Endodermal cell (in vitro differentiated cells): ENCODE data around the gene CAMK2B. TPM values are rescaled to one million over a fixed set of nuclear protein-coding genes. Genes with fewer than 3 reads are reported as not detected.

Source experiments
- DNase-seq: peaks from one replicate; pipeline ENCODE4 v3.0.0-alpha.2; 2017
- H3K27ac ChIP-seq: 2 replicates; pipeline ENCODE4 v1.5.1; 2013; ENCODE audit warnings: mild to moderate bottlenecking, low read depth, low read length, moderate library complexity
- H3K27me3 ChIP-seq: 2 replicates; pipeline ENCODE4 v1.6.1; 2013; ENCODE audit warnings: mild to moderate bottlenecking, low read length, moderate library complexity; ENCODE audit not compliant: insufficient read depth, control insufficient read depth, poor library complexity, severe bottlenecking
- H3K36me3 ChIP-seq: 2 replicates; pipeline ENCODE4 v1.7.0; 2013; ENCODE audit warnings: mild to moderate bottlenecking, low read length, moderate library complexity; ENCODE audit not compliant: control insufficient read depth, insufficient read depth
- H3K4me1 ChIP-seq: one replicate; pipeline ENCODE4 v1.7.0; 2013; ENCODE audit warnings: low read length; ENCODE audit not compliant: control insufficient read depth, insufficient read depth
- H3K4me3 ChIP-seq: 2 replicates; pipeline ENCODE4 v1.5.1; 2013; ENCODE audit warnings: mild to moderate bottlenecking, low read length, moderate library complexity
- H3K9ac ChIP-seq: 2 replicates; pipeline ENCODE4 v1.6.1; 2013; ENCODE audit warnings: mild to moderate bottlenecking, low read length, moderate library complexity; ENCODE audit not compliant: poor library complexity, severe bottlenecking; ENCODE audit errors: extremely low read depth
- H3K9me3 ChIP-seq: 2 replicates; pipeline ENCODE4 v1.6.1; 2013; ENCODE audit warnings: mild to moderate bottlenecking, low read length, moderate library complexity; ENCODE audit not compliant: control insufficient read depth
- H3K27ac Mint-ChIP-seq: 2 replicates; pipeline ENCODE4 v1.8.0; 2020; ENCODE audit warnings: mixed read lengths
- H3K27me3 Mint-ChIP-seq: 2 replicates; pipeline ENCODE4 v1.8.0; 2021; ENCODE audit warnings: mild to moderate bottlenecking, mixed read lengths; ENCODE audit not compliant: insufficient read depth
- H3K36me3 Mint-ChIP-seq: 2 replicates; pipeline ENCODE4 v1.8.0; 2020; ENCODE audit warnings: low read depth, mixed read lengths
- H3K4me1 Mint-ChIP-seq: 2 replicates; pipeline ENCODE4 v1.8.0; 2020; ENCODE audit warnings: mixed read lengths
- H3K4me3 Mint-ChIP-seq: 2 replicates; pipeline ENCODE4 v1.8.0; 2020; ENCODE audit warnings: mild to moderate bottlenecking, moderate library complexity, mixed read lengths
- H3K9me3 Mint-ChIP-seq: 2 replicates; pipeline ENCODE4 v1.8.0; 2020; ENCODE audit warnings: mild to moderate bottlenecking, mixed read lengths
- CTCF ChIP-seq: fragments of 200-600 bp; sonication (generic); conservative IDR thresholded peaks from 2 replicates; pipeline ENCODE4 v1.5.0; 2021; ENCODE audit warnings: antibody characterized with exemption, mild to moderate bottlenecking
- WGBS, 2 experiments: methylation state at CpG; one replicate each; pipeline versions ENCODE4 v1.1.5 to v1.1.7; 2013; ENCODE audit warnings: missing lambda C conversion rate in 2 of 2, mixed read lengths in 1 of 2; ENCODE audit not compliant: insufficient coverage in 1 of 2, insufficient read length in 1 of 2; 5-methylcytosine and 5-hydroxymethylcytosine counted together
- total RNA-seq, 2 donors: library from RNA; stranded (reverse); fragmentation: NEBNext Ultra II Directional in 1 of 2; extraction: Animal tissue kit (Norgen Biotek cat#: 25700) in 1 of 2; gene quantifications; 2 replicates in 1 of 2; 3 replicates in 1 of 2; pipeline ENCODE4 v1.2.1, GENCODE V29; 2021

The CAMK2B gene
- total RNA-seq, 2 donors from 2014 or later, result 0.26 TPM; not detected in 1

DNA sequence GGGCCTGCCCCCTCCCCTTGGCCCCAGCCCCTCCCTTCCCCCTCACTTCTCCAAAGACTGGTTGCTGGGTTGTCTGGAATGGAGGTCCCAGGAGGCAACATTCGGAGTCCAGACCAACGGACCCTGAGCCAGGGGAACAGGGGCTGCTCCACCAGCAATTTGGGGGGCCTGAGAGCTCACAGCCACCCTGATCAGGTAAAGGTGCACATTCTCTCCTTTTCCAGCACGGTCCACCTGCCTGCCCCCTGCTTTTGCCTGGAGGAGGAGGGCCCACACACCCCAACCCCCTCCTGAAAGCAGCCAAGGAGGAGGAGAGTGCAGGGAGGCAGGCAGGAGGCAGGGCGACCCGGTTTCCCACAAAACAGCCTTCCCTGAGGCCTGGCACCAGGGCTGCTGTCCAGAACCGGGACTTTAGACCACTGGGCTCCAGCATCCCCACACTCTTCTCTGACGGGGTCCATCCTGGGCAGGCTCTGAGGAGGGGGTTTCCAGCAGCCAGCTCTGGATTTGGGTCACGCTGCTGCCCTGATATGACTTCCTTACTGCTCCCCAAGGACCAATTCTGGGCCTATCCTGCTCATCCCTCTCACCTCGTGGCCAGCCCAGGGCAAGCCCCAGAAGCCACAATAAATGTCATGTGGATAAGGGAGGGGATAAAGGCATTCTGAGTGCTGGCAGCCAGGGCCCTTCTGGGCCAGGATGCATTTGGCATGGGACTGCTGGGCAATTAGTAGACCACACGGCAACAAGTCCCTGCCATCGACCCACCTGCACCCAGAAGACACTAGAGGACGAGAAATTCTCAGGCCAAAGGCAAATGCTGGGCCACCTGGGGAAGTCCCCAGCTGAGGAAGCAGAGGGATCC lies 1.1 kb upstream of the CAMK2B start:
- H3K9me3 Mint-ChIP-seq, result no peaks in the 10 kb centered on the region
- H3K4me1 Mint-ChIP-seq, result peaks cover 7% of the 10 kb centered on the region
- H3K27me3 Mint-ChIP-seq, result peaks cover 70% of the 10 kb centered on the region
- no peak overlapping the region for H3K27ac Mint-ChIP-seq
- no peaks in the 10 kb centered on the region for H3K9me3 ChIP-seq
- TF ChIP-seq CTCF, result no peak
- no peaks in the 10 kb centered on the region for H3K36me3 ChIP-seq
- H3K4me3 Mint-ChIP-seq, result peak overlapping the region; percentile 74
- H3K4me3 ChIP-seq, result no peak overlapping the region
- H3K9ac ChIP-seq, result no peak overlapping the region
- no peaks in the 10 kb centered on the region for H3K4me1 ChIP-seq
- H3K27ac ChIP-seq, result no peak overlapping the region
- H3K27me3 ChIP-seq, result peaks cover 67% of the 10 kb centered on the region
- peak; percentile 40 for DNase-seq
- H3K36me3 Mint-ChIP-seq, result no peaks in the 10 kb centered on the region
- WGBS, 2 experiments, result 76 to 92% methylated on average over 5 to 12 of the region's 12 CpGs

GRCh38 chr7:44325811-44326241 lies 432 bp upstream of the CAMK2B start:
- Histone ChIP-seq H3K9me3 (no peaks in the 10 kb centered on the region), H3K9ac (no peak overlapping the region), H3K4me1 (no peaks in the 10 kb centered on the region), H3K27ac (no peak overlapping the region), H3K36me3 (no peaks in the 10 kb centered on the region), H3K4me3 (no peak overlapping the region), H3K27me3 (peaks cover 74% of the 10 kb centered on the region)
- peak; percentile 45 for TF ChIP-seq CTCF
- peak; percentile 71 for DNase-seq
- Mint-ChIP-seq H3K4me1 (peaks cover 7% of the 10 kb centered on the region), H3K27ac (no peak overlapping the region), H3K27me3 (peaks cover 75% of the 10 kb centered on the region), H3K36me3 (no peaks in the 10 kb centered on the region), H3K4me3 (peak overlapping the region; percentile 74), H3K9me3 (no peaks in the 10 kb centered on the region)
- 8 to 20% methylated on average over 2 to 20 of the region's 23 CpGs for WGBS, 2 experiments

DNA sequence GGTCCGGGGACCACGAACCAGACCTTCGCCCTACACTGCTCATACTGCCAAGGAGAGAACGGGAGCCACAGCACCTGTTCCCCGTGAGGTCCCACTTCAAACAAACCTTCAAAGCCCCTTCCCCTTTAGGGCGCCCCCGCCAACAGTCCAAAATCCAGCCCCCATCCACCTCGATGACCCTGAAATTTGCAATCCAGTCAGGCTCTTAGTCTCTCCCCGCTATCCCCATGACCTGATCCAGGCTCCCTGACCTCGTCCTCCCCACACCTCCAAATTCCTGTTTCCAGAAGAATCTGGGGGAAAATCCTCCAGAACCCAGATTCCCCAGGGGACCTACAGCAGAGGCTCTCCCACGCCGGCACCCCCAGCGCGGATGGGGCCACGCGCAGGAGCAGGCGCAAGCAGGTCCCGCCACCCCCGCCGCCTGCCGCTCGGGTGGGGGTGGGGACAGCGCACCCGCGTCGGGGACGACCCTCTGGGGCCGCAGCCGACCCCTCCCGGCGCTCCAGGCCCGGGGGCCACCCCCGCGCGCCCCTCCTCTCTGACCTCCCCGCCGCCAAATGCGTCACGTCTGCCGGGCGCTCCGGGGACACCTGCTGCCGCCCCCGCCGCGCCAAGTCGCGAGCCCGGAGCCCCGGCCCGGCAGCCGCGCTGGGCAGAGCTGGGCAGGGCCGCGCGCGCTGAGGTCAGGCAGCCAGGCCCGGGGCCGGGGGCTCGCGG lies 753 bp downstream of the CAMK2B start:
- Histone ChIP-seq H3K36me3 (no peaks in the 10 kb centered on the region), H3K27me3 (peaks cover 75% of the 10 kb centered on the region), H3K4me3 (no peak overlapping the region), H3K27ac (no peak overlapping the region), H3K9ac (no peak overlapping the region), H3K9me3 (no peaks in the 10 kb centered on the region), H3K4me1 (no peaks in the 10 kb centered on the region)
- Mint-ChIP-seq H3K27me3 (peaks cover 72% of the 10 kb centered on the region), H3K4me1 (peaks cover 7% of the 10 kb centered on the region), H3K27ac (no peak overlapping the region), H3K9me3 (no peaks in the 10 kb centered on the region), H3K4me3 (peak overlapping the region; percentile 60), H3K36me3 (no peaks in the 10 kb centered on the region)
- TF ChIP-seq CTCF, result no peak
- peak; percentile 53 for DNase-seq
- WGBS, 2 experiments, result 8 to 20% methylated on average over 17 to 61 of the region's 61 CpGs
